Measurements from ENCODE around the gene CST11. TPM values are rescaled to one million over a fixed set of nuclear protein-coding genes. Genes with fewer than 3 reads are reported as not detected.

Gene CST11
- total and polyA plus RNA-seq, 2 donors = not detected

DNA sequence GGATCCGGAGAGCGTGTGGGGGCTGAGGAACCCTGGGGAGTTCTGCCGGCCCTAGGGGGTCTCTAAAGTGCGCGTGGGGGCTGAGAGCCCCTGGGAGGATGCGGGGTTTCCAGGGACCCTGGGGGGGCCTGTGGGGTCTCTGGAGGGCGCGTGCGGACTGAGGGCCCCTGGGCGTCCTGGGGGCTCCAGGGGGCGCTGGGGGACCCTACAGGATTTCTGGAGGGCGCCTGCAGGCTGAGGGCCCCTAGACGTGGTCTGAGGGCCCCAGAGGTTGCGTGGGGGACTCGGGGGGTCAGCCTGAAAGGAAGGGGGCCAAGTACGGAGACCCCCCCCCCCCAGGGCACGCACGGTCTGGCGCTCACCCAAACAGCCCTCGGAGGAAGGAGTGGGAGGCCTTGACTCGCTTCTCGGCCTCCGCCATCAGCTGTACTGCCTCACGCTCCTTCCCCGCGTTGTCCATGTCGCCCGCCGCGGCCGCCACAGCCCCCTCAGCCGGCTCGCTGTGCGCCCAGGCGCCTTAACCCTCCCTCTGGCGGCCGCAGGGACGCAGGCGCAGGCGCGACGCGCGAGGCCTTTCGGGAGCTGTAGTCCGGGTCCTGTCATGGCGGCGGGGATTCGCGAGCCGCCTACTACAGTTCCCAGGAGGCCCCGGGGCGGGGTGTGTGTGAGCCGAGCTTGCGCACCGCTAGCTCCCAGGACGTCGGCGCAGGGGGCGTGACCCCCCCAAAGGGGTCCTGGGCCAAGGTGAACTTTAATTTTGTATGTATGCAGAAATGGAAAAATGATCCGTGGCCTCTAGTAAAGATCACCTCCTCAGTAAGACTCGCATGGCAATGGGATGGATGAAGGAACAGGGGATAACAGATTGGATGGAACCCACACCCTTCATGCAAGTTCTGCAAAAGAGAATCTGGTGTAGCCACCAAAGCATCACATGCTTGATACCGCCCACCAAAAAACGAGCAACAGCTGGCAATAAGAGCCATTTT, 31.4 kb downstream of the CST11 start, which contains the start of gene NAPB:
TSS of gene NAPB (minus strand) at position 546 of the 989 bp plus-strand sequence. CDS start at position 460, 86 bp downstream.
- no peaks in the 10 kb centered on the region for H3K36me3 ChIP-seq (ENCODE audit: insufficient read depth)
- H3K27ac ChIP-seq (ENCODE audit: low read depth) = peak within 1 kb of the TSS; percentile 84
- under 1% methylated on average over 64 of the region's 64 CpGs for WGBS
- DNase-seq (ENCODE audit: extremely low spot score) = peak; percentile 75
- H3K4me1 ChIP-seq (ENCODE audit: insufficient read depth) = no peaks in the 10 kb centered on the region
- peak within 1 kb of the TSS; percentile 92 for H3K4me3 ChIP-seq (ENCODE audit: low read depth, low read length)

DNA sequence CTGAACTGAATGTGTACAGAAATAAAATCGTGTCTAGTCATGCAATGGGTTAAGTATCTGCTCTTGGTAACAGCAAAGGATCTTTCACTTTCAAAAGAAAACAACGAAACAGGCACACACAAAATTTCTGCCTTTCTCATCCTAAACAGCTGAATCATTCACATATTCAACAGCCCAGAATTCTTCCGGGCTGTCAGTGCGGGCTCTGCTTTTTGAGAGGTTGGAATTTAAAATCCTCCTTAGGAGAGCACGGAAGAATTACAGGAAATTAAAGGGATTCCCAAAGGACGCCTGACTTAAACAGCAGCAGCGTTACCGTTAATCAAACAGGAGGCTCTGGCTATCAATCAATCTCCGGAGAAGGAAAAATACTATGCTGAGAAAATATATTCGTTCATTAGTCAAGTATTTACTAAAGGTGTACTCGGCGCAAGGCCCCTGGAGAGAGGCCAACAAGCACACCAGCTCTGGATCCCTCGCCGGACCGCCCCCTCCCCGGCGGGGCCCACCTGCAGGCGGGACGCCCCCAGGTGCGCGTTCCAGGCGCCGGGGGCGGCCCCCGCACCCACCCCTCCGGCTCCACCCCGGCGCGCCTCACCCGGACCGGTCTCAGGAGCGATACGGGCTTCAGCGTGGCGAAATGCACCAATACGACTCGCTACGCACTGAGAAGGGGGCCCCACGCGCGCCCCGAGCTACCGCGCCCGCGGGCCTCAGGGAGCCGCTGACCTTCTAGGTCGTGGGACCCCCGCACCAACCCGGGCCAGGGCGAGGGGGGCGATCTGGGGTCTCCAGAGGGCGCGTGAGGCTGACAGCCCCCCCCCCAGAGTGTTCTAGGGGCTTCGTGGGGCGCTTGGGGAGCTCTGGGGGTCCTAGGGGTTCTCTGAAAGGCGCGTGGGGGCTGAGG, 32.4 kb downstream of the CST11 start:
- WGBS = under 1% methylated on average over 58 of the region's 58 CpGs
- DNase-seq (ENCODE audit: extremely low spot score) = no peak
- Histone ChIP-seq H3K4me1 (ENCODE audit: insufficient read depth) (no peaks in the 10 kb centered on the region), H3K4me3 (ENCODE audit: low read depth, low read length) (peak overlapping the region; percentile 92), H3K27ac (ENCODE audit: low read depth) (peak overlapping the region; percentile 84), H3K36me3 (ENCODE audit: insufficient read depth) (no peaks in the 10 kb centered on the region)

DNA sequence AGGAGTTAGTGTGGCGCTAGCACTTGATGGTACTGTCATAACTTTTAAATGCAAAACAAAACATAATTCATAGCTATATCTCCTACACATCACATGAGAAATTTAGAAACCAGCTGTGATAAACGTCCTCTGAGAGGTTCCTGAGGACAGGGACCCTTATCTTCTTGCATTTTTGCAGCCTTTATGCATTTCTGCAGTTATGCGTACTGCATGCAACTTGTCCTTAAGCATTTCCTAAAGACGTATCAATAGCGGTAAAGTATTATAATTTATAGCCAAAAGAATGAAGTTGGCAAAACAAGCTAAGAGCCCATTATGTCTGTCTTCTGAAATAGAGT, 33.0 kb downstream of the CST11 start:
- DNase-seq (ENCODE audit: extremely low spot score) = no peak
- Histone ChIP-seq H3K4me3 (ENCODE audit: low read depth, low read length) (peak overlapping the region; percentile 92), H3K4me1 (ENCODE audit: insufficient read depth) (no peaks in the 10 kb centered on the region), H3K27ac (ENCODE audit: low read depth) (peak overlapping the region; percentile 38), H3K36me3 (ENCODE audit: insufficient read depth) (no peaks in the 10 kb centered on the region)
- WGBS = 28% methylated on average over 5 of the region's 5 CpGs

DNA sequence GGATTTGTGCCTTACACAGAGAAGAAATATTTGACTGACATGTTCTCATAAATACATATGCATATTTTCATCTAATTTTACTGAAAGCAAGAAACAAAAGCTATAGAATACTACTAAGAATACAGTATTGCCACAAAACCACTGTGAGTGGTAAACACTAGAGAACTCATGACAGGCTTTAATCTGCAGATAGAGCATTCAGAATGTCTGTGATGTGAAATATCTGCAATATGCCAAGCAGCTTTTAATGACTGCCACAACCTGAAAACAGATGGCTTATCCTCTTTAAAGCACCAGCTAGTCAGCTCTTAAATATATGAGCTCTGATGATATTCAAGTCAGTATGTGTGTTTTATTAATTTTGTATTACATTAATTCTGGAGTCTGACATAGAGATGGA, 34.8 kb downstream of the CST11 start:
- Histone ChIP-seq H3K4me1 (ENCODE audit: insufficient read depth) (no peaks in the 10 kb centered on the region), H3K27ac (ENCODE audit: low read depth) (no peak overlapping the region), H3K36me3 (ENCODE audit: insufficient read depth) (no peaks in the 10 kb centered on the region), H3K4me3 (ENCODE audit: low read depth, low read length) (no peak overlapping the region)
- no peak for DNase-seq (ENCODE audit: extremely low spot score)

DNA sequence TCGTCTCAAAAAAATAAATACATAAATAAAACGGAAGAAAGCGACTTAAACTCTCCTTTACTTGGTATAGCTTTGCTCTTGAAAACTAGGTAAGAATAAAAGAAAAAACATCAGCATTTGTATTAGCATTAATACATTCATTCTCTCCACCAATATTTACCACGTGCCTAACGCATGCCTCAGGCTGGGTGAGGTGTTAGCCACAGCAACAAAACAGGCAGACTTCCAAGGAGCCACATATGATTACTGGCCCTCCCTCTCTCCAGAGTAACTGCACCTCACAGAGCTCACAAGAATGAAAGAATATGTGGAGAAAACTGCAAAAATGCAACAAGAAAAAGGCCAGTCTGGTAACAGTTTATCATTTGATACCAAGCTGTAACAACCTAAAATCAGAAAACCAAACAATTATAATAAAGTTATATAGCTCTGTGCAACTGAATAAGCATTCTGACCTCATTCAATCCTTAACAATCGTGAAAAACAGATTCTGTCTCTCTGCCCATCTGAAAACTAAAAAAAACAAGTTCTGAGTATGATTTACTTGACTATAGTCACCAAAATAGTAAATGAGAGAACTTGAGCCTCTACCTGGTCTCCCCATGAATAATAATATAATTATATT, 36.6 kb downstream of the CST11 start:
- Histone ChIP-seq H3K36me3 (ENCODE audit: insufficient read depth) (no peaks in the 10 kb centered on the region), H3K27ac (ENCODE audit: low read depth) (no peak overlapping the region), H3K4me3 (ENCODE audit: low read depth, low read length) (no peak overlapping the region), H3K4me1 (ENCODE audit: insufficient read depth) (no peaks in the 10 kb centered on the region)
- 80% methylated on average over 6 of the region's 6 CpGs for WGBS
- DNase-seq (ENCODE audit: extremely low spot score) = no peak

DNA sequence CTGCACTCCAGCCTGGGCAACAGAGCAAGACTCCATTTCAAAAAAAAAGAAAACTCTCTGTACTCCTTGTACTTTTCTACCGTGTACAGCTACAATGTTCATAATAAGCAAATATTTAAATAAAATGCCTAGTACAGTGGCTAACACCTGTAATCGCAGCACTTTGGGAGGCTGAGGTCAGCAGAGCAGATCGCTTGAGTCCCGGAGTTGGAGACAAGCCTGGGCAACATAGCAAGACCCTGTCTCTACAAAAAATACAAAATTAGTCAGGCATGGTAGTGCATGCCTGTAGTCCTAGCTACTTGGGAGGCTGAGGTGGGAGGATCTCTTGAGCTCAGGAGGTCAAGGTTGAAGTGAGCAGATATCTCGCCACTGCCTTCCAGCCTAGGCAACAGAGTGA, 37.1 kb downstream of the CST11 start:
- DNase-seq (ENCODE audit: extremely low spot score) = no peak
- Histone ChIP-seq H3K4me3 (ENCODE audit: low read depth, low read length) (no peak overlapping the region), H3K4me1 (ENCODE audit: insufficient read depth) (no peaks in the 10 kb centered on the region), H3K27ac (ENCODE audit: low read depth) (no peak overlapping the region), H3K36me3 (ENCODE audit: insufficient read depth) (no peaks in the 10 kb centered on the region)
- 89% methylated on average over 5 of the region's 5 CpGs for WGBS

DNA sequence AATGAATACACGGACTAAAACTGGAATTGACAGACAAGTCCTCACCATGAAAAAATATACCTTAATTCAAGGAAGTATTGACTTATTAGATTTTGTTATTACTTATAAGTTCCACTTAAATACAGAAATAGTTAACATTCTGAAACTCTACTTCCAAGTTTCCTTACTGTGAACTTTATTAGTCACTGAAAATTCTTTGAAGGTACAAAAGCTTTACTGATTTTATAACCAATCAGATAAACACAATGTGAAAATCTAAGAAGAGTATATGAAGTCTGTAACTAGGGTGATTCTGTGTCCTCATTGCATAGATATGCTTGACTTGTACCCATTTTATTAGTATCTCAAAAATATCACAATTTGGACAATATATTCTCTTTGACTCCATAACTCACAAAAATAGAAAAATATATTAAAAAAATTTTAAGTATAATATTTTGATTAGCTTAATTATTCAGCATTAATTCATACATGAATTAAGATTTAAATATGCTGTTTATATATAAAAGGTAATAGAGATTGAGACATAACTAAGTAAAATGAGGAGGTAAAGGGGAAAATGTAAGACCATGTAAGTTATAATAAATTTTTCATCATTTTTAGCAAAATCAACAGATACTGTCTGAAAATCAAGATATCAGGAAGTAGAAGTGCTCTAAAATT, 38.0 kb downstream of the CST11 start:
- Histone ChIP-seq H3K27ac (ENCODE audit: low read depth) (no peak overlapping the region), H3K36me3 (ENCODE audit: insufficient read depth) (no peaks in the 10 kb centered on the region), H3K4me3 (ENCODE audit: low read depth, low read length) (no peak overlapping the region), H3K4me1 (ENCODE audit: insufficient read depth) (no peaks in the 10 kb centered on the region)
- no peak for DNase-seq (ENCODE audit: extremely low spot score)
- 78% methylated on average over 1 of the region's 1 CpG for WGBS

DNA sequence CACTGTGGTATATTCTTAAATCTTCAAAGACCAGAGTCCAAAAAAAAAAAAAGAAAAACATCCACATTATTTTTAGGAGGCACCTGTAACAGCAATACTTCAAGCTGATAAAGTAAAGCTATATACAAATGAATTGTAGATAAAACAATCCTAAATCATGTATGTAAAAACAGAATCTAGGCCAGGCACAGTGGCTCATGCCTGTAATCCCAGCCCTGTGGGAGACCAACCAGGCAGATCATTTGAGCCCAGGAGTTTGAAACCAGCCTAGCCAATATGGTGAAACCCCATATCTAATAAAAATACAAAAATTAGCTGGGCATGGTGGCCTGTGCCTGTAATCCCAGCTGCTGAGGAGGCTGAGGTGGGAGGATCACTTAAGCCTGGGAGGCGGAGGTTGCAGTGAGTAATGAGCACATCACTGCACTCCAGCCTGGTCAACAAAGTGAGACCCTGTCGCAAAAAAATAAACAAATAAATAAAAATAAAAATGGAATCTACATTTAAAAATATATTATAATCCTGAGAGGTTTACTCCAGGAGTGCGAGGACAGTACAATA, 38.7 kb downstream of the CST11 start:
- H3K4me1 ChIP-seq (ENCODE audit: insufficient read depth) = no peaks in the 10 kb centered on the region
- WGBS = 96% methylated on average over 3 of the region's 3 CpGs
- no peak overlapping the region for H3K27ac ChIP-seq (ENCODE audit: low read depth)
- H3K4me3 ChIP-seq (ENCODE audit: low read depth, low read length) = no peak overlapping the region
- DNase-seq (ENCODE audit: extremely low spot score) = no peak
- no peaks in the 10 kb centered on the region for H3K36me3 ChIP-seq (ENCODE audit: insufficient read depth)

DNA sequence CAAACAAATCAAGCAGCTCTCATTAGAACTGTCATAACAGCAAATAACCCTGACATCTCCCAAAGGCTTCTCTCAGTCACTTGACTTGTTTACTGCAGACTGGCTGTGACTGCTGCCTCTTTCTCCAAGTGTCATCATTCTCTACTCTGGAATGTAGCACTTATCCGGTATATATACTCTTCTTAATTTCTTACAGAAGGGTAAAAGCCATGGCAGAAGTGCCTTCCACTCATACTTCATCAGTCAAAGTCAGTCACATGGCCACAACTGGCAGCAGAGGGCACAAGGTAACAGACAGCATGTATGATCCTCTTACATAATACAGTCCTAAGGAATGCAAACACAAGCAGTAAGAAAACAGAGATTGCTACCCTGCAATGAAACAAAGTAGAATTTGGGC, 40.6 kb downstream of the CST11 start:
- Histone ChIP-seq H3K27ac (ENCODE audit: low read depth) (no peak overlapping the region), H3K4me1 (ENCODE audit: insufficient read depth) (no peaks in the 10 kb centered on the region), H3K4me3 (ENCODE audit: low read depth, low read length) (no peak overlapping the region), H3K36me3 (ENCODE audit: insufficient read depth) (no peaks in the 10 kb centered on the region)
- no peak for DNase-seq (ENCODE audit: extremely low spot score)
- 65% methylated on average over 1 of the region's 1 CpG for WGBS

DNA sequence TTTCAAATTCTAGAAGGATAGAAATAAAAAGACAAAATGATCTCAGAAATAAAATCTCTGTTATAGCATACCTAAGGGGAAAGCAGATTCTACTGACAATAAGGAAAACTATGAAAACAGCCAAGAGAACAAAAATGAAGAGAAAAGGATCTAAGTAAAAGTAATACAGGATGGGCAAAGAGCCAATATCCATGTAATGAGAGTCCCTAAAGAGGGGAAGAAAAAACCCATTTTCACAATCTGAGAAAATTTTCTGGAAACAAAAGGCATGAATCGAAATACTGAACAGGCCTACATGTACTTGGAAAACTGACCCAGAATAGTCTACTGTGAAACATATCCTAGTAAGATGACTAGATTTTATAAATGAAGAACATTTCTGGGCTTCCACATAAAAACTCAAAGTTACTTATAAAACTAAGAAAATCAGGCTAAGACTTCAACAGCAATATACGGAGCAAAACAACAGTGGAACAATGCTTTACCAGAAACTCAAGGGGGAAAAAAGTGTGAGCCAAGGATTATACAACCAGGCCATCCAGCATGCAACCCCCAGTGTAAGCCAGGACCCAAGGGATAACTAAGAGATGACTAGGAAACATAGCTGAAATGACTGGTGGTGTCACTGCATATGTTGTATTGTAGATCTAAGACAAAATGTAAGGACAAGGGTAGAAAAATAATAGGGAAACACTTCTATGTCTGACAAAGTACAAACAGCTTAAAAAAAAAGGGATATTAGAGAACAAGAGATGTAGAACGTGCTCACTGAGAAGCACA, 41.6 kb downstream of the CST11 start:
- no peaks in the 10 kb centered on the region for H3K4me1 ChIP-seq (ENCODE audit: insufficient read depth)
- WGBS = 90% methylated on average over 3 of the region's 3 CpGs
- H3K27ac ChIP-seq (ENCODE audit: low read depth) = no peak overlapping the region
- no peak overlapping the region for H3K4me3 ChIP-seq (ENCODE audit: low read depth, low read length)
- no peaks in the 10 kb centered on the region for H3K36me3 ChIP-seq (ENCODE audit: insufficient read depth)
- no peak for DNase-seq (ENCODE audit: extremely low spot score)

DNA sequence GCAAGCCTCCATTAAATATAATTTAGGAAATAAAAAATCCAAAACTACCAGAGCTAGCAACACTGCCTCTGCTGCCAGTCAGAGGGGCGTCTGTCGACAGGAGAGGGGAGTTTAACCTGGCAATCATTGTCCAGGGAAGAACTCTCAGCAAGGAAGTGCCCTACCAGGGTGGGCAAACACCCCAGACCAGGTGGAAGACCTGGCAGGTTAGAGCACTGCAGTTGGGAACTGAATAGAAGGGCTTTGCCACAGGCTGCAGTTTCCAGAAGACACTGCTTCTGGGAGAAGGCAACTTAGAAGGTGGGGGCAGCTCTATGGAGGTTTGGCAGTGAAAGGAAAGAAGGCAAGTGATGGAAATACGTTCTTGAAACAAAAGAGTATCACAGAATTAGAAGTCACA, 42.9 kb downstream of the CST11 start:
- Histone ChIP-seq H3K4me3 (ENCODE audit: low read depth, low read length) (no peak overlapping the region), H3K4me1 (ENCODE audit: insufficient read depth) (no peaks in the 10 kb centered on the region), H3K27ac (ENCODE audit: low read depth) (no peak overlapping the region), H3K36me3 (ENCODE audit: insufficient read depth) (no peaks in the 10 kb centered on the region)
- no peak for DNase-seq (ENCODE audit: extremely low spot score)
- 92% methylated on average over 3 of the region's 3 CpGs for WGBS

DNA sequence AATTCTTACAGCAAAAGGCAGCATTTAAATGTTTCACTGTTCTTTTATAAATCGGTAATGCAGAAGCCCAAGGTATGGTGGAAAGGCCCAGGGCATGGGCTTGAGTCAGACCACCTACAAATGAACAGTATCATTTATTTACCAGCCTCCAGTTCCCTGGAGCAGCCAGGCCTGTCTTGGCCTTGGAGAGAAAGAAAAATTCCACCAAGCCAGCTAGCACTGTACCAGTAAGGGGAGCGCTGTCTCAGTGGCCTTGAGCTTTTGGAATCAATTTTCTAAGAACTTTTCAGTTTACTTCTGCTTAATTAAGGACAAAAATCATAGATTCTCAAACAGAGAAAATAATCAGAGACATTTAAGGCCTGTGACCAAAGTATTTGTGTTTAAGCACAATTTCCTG, 43.7 kb downstream of the CST11 start:
- H3K4me3 ChIP-seq (ENCODE audit: low read depth, low read length) = no peak overlapping the region
- no peak overlapping the region for H3K27ac ChIP-seq (ENCODE audit: low read depth)
- no peak for DNase-seq (ENCODE audit: extremely low spot score)
- no peaks in the 10 kb centered on the region for H3K36me3 ChIP-seq (ENCODE audit: insufficient read depth)
- no peaks in the 10 kb centered on the region for H3K4me1 ChIP-seq (ENCODE audit: insufficient read depth)
- WGBS = 95% methylated on average over 2 of the region's 2 CpGs

Data from urinary bladder (tissue), 4 donors.